GM21390 (cell line): Measurements from ENCODE around the gene VPS39.

ENCODE experiments used
- ATAC-seq: cut with Tn5 transposase; IDR thresholded peaks from one replicate; pipeline ENCODE4 v1.9.1; 2021; ENCODE audit not compliant: unreplicated experiment

The VPS39 gene

DNA sequence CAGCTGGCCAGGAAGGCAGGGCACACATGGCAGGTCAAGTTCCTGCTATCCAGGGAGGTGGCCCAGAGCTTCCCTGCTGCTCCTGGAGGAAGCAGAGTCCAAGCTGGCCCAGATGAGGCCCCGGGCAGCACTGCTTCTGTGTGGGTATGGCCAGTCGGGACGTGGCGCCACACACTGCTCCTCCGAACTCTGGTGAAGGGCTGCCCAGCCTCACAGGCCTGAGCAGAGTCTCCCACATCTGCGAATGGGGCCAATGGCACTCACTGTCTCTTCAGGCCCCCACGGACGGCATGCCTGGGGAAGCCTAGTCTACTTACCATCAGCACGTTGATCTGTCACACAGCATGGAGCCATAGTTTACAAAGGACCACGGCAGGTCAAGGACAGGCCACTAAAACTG lies 49.2 kb downstream of the VPS39 start:
- no peak for ATAC-seq

DNA sequence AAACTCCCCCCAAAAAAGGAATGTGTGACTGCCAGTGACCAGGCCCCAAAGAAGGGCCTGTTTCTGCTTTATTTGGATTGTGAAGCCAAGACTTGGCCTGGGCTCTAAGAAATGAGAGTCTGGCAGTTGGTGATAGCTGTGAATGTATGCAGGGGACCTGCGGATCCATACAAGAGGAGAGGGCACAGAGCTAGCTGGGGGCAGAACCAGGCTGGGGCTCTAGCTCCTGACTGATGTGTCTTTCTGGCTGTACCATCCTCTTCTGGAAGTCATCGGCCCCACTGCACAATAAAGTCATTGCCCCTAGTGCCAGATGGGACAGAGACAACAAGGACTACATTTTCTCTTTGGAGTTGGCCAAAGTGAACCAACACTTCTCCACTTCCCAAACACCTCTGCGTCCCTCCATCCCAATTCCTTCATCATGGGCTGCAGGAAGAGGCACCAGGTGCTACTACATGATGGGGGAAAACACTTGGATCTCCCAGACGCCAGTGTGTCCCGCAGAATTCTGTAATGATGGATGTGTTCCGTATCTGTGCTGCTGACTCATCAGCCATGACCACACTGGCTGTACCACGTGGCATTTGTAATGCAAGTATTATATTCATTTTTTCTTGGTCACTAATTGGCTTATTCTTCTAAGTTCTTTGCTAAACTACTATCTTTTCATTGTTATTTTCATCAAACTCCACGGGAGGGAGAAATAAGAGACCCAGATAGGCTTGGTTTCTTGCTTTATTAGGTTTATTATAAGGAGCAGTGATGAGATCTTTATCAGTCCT lies 49.9 kb downstream of the VPS39 start:
- no peak for ATAC-seq

DNA sequence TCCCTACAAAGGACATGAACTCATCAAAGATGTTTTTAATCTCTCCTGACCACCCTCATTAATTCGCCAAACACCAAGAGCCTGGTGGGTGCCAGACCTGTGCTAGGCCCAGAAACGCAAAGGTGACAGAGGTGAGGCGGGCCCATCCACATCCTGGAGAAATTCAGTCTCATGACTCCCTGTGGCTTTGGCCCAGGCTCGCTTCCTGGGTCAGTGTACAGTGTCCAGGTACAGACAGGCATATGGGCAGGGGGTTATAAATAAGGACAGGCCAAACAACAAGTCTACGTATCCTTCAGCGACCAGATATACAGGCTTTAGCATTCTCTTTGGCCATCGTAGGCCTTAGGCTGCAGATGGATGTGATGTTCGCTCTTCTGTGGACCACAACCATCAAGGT lies 50.7 kb downstream of the VPS39 start:
- no peak for ATAC-seq

DNA sequence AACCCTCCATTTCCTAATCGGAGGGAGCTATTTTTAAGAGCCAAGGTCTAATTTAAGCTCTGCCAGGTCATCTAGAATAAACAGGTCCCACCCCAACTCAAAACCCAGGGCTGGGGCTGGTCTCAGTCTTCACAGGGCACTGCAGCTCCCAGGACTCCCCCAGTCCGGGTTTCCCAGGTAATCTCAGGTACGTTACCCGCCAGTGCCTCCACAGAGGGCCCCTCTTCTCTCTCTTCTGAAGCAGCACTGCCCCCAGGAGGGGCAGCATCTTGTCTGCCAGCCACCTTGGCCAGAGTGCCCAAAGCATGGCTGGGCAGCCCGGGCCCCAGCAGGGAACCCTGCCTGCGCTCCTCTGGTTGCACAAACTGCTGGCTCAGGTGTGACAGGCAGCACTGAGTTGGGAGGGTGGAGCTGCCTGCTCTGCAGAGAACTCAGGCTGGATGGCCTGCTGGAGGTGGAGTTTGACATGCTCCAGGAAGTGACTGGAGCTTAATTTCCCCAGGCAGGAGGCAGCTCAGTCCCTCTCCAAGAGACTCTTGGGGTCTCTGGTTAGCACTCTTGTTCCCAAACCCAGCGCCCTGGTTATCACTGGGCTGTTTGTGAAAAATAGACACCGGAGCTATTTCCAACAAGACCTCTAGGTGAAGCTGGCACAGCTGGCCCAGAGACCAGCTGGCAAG lies 51.7 kb downstream of the VPS39 start, which contains the start of gene PLA2G4F:
Gene PLA2G4F, minus strand, starts transcription at position 394 of the 680 bp plus-strand sequence. Its CDS starts 87 bp downstream, at position 307.
- no peak for ATAC-seq

DNA sequence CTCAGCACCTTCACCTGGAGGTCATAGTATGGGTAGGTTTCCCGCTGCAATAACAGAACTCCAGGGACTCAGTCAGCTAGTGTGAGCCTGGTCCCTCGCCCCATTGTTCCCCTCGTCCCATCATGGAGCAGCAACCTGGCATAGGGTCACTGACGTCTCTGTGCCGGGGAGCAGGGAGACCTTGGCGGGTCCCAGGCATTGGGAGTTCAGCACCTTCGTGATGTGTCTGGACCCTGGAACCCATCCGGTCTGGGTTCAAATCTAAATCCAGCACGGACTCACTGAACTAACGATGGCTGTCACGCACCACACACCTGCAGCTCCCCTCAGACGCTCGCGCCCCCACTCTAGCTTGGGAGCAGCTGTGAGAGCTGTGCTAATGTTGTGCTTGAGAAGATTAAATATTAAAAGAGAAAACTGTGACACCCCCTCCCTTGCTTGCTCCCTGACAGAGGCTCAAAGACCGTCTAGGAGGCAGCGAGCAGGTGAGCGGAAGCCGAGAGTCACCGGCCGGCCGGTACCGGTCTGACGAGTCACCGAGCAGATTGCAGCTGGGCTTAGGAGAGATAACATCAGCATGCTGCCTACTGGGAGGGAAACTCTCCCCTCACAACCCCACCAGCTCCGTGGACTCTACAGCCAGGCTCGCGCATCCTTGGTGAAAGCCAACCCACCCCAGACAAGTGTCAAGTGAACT lies 52.4 kb downstream of the VPS39 start:
- ATAC-seq: no peak

DNA sequence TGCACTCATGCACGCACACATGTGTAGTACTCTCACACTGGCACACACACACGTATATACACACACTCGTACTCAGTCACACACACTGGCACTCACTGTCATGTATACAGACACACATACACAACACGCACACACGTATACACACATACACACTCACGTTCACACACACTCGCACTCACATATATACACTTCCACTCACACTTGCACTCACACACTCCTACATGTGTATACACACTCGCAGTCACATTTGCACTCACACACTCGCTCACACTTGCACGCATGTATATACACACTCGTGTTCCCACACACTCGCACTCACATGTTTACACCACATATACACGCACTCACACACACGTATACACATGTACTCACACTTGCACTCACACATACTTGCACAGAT lies 53.1 kb downstream of the VPS39 start:
- no peak for ATAC-seq

DNA sequence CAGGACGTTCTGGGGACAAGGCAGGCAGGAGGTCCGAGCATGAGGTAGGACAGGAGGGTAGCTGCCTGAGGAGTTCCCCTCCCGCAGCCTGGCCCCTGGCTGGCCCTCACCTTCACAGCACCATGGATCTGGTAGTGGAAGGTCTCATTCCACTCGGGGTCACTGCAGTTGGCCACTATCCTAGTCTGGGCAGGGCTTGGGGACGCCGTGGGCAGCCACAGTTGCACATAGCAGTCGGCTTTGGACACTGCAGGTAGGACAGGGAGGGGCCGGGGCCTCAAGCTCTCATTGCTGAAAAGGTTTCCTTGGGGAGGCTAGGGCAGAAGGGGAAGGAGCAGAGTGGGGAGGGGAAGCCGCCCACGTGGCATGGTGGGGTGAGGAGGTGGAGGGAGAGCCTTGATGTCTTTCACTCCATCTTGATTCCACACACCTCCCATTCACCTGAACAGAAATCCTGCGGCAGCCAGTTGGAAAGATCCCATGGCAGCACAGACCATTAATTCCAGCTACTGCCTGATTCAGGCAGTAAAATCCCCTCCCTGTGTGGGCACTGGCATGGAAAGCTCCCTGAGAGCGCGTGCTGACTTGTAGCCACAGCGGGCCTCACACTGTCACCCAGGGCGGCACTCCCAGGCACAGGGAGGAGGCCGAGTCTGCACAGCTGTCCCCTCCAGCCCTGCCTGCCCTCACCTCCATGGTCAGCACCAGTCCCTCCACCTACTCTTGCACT lies 53.7 kb downstream of the VPS39 start:
- ATAC-seq: no peak

DNA sequence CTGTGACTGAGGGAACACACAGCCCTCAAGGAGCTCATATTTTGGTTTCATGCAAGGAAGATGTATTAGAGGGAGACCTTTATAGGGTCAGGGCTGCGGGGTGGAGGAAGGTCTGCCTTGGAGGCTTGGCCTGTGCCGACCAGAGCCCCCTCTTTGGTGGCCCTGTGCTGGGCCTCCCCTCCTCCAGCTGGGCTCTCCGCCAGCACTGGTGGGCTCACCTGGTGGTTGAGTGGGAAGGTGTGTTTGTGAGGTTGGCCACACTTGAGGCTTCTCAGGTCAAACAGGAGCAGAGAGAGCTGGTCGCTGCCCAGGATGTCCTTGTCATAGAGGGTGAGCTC lies 54.3 kb downstream of the VPS39 start:
- ATAC-seq: no peak

DNA sequence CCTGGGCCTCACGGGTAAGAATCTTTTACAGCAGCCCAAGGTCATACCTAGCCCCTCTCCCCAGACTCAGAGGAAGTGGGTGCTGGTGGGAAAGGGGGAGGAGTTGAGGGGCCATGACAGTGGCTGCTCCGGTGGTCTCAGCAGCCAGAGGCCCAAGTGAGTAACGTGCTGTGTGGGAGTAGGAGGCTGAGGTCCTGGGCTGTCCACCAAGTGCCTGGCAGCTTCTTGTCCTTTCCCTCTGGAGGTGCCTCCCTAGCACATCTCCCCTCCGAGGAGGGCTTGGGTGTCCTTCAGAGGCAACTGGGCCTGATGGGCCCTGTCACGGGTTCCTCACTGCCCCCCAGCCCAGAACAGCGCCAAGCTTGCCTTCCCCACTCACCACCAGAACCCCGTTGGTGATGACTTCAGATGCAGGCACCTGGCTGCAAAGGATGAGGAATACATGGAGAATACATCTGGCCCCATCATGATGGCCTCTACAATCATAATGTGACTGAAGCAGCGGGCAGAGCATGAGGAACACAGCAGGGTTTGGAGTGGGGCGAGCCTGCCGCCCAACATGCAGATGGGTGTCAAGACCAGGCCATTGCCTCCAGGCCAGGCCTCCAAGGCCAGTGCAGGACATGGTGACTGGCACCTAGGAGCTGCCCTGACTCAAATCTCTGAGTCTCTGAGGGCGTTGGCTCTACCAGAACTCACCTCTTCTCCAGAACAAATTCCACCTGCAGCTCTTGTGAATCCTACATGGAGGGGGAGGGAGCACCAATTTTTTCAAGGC lies 55.0 kb downstream of the VPS39 start:
- ATAC-seq: no peak

DNA sequence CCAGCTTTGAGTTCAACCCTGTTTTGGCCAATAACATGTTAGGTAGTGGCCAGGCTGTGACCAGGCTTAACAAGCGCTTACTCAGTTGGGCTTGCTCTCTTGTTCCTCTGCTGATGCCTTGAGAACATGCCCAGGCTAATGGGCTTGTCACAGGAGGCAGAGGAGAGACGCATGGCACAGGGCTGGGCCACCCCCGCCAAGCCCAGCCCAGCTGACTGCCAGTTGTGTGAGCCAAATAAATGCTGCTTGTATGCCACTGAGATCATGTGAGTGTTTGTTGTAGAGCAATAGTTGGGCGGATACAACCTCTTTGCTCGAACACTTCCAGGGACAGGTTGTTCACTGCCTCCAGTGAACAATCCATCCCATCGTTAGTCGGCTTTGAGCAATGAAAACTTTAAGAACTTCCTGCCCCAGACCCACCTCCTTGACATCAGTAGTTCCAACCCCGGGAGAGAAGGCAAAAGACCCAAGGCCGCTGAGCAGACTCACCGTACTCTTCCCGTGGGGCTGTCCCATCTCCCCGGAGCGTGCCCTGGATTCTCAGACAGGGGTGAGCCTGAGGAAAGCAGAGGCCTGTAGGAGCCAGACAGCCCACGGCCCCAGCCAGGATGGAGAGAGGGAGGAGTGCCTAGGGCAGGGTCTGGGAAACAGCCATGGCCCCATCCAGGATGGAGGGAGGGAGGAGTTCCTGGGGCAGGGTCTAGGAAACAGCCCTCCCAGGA lies 55.7 kb downstream of the VPS39 start:
- ATAC-seq: no peak

DNA sequence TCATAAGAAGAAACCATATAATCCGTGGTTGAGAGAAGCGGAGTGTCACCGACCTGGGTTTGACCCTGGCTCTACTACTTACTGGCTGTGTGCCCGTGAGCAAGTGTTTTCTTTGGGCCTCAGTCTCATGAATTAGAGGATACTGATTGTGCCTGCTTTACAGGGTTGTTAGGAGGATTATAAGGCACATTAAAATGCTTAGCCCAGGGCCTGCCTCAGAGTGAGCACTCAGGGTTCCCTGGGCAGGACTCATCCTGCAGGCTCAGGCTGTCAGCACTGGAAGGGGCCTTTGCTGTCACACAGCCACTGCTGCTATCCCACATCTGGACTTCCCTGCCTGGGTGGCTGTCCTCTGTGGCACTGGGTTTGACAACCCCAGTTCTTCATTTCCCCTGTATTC lies 56.4 kb downstream of the VPS39 start:
- no peak for ATAC-seq

DNA sequence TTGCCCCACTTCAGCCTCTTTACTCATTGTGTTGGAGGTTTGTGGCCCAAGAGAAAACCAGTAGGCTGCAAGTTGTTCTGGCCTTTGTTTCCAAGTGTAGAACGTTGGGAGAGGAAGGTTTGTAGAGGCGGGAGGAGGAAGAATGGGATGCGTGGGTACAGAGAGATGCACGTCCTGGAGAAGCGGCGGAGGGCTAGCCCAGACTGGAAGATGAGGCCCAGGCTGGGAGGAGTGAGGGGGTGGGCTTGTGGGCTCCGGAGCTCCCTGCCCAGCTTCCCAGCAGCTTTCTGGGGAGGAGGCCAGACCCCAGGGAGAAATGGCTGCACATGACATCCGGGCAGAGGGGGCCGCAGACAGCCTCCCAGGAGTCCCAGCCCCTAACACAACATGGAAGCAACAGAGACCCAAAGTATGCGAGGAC lies 57.0 kb downstream of the VPS39 start:
- no peak for ATAC-seq

DNA sequence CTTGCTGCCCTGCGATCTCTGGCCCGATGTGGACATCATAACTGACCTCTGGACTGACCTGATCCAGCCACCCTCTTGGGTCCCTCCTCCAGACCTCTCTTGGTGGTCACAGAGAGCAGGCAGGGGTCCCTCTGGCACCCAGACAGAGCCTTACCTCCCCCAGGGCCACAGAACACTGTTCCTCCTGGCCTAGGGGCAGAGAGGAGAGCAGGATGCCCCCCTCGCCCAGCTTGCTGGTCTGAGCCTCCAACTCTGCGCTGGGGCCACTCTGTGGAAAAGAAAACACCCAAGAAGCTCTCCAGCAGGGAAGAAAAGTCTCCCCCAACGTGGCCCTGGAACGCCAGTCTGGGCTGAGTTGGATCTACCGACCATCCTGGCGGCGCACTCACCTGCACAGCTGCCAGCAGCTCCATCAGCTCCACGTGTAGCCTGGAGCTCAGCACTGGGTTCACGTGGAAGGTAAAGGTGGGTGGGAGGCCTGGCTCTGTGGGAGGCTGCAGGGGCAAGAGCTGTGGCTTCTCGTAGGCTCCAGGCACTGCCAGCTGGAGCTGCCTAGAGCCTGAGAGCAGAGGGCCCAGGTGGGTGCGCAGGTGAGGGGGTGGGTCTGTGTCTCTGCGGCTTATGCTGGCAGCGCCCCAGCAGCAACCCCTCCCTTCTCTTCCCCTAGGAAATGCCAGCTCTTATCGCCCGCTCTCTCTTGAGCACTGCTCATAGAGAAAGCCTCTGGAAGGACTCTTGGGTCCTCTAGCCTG lies 57.7 kb downstream of the VPS39 start:
- ATAC-seq: no peak

DNA sequence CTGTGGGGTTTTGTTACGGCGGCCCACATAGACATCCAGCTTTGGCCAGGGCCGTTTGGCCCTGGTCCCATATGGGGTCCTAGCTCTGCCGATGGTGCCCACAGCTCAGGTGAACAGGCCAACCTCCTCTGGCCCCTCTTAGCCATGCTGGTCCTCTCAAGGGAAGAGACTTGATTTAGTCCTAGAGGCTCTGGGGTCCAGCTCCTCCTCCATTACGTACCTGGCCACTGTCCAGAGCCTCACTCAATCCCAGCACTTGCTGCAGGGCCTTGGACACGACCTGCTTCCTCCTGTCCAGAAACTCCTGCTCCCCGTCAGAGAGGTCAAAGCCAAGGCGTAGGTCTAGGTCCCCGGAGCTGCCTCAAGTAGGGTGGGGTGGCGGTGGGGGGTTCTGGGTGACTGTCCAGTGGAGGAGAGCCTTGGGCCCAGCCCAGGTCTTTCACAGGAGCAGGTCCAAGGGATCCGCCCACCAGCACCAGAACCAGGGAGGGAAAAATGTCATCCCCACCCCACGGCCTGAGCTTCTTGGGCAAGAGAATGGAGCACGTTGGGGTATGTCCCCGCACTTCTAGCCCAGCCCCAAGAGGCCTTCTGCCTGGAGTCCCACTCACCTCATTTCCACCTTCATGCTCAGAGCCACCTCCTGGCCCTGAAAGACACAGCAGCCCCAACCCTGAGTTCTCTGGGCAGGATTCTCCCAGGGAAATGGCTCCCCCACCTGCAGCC lies 58.4 kb downstream of the VPS39 start:
- ATAC-seq: no peak

DNA sequence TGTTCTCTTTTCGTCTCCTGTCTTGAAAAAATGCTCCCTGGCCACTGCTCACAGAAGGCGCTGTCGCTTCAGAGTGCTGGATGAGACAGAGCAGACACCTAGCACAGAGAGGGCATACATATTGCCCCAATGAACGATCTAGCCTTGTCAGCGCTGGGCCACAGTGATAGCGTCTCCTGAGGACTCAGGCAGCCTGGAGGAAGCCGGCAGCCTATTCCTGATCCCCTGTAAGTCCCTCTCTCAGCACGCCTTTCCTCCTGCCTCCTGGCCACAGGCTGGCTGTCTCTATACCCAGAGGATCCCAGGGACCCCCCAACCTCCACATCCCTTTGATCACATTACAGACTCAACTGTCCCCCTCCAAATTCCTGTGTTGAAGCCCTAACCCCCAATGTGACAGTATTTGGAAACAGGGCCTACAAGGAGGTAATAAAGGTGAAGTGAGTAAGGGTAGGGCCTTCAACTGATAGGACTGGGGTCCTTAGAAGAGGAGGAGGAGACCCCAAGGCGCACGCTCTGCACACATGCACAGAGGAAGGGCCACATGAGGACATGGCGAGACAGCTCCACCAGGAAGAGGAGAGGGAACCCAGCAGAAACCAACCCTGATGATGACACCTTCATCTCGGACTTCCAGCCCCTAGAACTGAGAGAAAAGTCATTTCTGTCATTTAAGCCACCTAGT lies 59.2 kb downstream of the VPS39 start:
- no peak for ATAC-seq

DNA sequence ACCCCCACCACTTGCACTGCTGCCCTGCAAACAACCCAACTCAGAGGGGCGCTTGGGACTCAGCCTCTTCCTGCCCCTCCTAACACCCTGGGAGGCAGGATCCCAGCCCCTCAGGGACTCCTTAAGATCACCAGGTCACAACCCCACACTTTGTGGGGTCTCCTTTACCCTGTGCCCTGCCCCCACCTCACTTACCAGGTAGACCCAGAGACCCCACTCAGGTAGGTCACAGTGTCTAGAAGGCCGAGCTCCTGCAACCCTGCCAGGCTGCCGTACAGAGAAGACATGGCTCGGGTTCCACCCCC lies 60.7 kb downstream of the VPS39 start:
- no peak for ATAC-seq

DNA sequence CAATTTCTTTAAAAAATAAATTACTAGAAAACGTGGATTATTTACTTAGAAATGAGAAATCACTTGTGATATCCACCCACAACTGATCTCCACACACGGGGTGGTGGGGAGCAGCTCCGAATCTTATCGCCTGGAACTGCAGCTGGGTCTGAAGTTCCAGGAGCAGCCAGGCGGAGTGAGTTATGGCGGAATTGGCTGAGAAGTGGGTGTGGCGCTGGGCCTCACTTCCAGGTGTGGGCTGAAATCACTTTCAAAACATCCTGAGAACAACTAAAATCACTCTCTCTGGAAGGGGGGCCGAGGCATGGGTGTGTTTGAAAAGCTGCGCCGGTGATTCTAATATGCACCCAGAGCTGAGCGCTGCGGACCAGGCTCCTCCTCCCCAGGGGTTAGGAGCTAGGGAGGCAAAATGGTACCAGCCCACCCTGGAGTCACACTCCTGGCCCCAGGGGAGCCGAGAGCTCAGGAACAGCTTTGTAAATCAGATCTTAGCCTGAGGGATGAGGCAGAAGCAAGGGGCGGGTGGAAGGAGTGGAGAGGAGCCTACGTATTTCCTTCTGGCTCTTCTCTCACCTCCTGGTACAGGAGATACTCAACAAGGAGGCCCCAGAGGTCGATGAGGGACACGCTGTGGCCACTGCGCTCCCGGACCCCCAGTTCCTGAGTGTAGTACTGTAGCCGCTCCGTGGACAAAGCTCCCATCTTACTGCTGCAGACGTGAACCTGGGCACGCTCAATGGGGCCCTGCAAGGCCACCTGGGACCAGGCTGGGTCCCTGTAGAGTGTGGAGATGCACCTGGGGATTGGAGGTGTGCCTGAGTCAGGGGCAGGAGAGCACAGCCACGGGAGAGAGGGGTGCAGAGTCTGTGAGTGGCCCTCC lies 61.3 kb downstream of the VPS39 start:
- ATAC-seq: no peak
